NCI-H1417 (cell line): Measurements from ENCODE around the gene POM121C.
A peak's percentile ranks its signal among the peaks of the same experiment; 100 is the strongest.
"Not testable (repeated sequence)": the region's sequence is repeated elsewhere in the genome, so short reads cannot be mapped to it uniquely, and the experiment has no call there.

Source experiments
- DNase-seq, 3 experiments: peaks; one replicate each; lab custom pipeline; 2025; lab: John Stamatoyannopoulos, UW

The POM121C gene

DNA sequence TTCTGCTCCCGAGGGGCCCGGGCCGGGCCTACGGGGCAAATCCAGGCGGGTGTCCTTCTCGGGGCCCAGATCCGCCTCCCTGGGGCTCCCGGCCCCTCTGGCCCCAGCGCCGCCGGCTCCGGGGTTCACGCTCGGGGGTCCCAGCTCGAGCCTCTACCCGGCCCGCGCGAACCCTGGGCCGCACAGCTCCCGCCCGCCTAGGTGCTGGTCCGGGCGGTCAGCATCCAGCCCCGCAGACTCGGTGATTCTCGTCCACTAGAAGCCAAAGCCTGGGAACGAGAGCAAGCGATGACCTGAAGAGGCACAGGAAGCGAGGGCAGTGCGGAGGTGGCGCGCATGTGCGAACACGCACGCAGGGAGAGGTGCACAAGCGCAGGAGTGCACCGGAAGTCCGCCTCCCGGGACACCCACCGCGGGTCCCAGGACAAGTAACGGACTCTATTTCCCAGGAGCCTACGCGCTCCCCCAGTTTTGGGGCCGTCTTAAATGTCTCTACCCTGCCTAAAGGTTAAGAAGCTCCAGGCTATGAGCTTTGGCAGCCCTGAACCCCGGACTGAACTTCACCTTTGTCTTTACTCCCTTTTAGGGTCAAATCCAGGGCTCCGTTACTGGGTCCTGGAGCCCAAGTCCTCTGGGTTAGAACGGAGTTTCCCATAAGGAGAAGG, at the start of gene POM121C:
Gene POM121C, minus strand, starts transcription at position 321 of the 665 bp plus-strand sequence. CDS start 44,803 bp downstream, outside the sequence.
- DNase-seq: peak; percentile 78 to 90 (median 89)

- DNase-seq: no peak
Observed at GRCh38 chr7:75534727-75535307, 48.7 kb upstream of the POM121C start.

DNA sequence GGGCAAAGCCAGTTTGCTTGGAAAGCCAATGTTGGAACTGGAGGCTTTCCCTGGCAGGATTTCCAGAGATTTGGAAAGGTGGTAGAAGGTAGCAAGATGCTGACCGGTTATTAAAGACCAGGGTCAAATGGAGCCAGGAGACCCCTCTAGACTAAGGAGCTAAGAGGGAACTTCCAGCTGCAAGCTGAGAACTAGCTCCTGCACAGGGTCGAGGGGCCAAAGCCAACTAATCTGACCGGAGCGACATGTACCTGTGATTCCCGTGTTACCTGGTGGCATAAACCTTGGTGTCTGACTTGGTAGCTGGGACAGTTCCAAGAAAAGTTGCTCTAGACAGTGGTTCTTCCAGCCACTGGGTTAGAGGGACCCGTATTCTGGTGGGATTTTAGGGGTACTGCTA, 47.8 kb upstream of the POM121C start:
- no peak for DNase-seq

GRCh38 chr7:75532639-75533038, 46.5 kb upstream of the POM121C start:
- DNase-seq: no peak

- DNase-seq: no peak
Observed at GRCh38 chr7:75531359-75531821, 45.3 kb upstream of the POM121C start.

DNA sequence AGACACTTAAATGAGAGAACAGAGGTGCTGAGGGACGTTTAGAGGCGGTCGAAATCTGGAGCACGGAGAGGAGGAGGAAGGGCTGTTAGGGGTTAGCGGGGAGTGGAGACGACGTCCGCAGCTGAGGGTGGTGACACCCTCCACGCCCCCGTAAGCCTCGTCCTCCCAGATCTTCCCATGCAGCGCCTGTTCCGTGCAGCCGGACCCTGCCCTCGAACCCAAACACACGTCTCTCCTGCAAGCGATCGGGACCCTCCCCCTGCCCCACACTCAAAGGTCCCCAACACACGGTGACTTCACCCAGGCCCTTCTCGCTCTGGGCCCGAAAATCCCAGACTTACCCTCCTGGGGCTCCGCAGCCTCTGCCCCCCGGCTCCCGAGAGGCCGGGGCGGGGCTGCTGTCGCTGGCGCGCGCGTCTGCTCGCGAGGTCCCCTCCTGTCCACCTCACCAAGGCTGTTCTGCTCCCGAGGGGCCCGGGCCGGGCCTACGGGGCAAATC, 41.2 kb upstream of the POM121C start:
- peak in 1 of 3 experiments; percentile 60 for DNase-seq

- DNase-seq: not testable (repeated sequence)
Observed at GRCh38 chr7:75521727-75522126, 35.6 kb upstream of the POM121C start.

- DNase-seq: not testable (repeated sequence)
Observed at GRCh38 chr7:75518842-75519241, 32.7 kb upstream of the POM121C start.

GRCh38 chr7:75509033-75509432, 22.9 kb upstream of the POM121C start:
- DNase-seq: not testable (repeated sequence)

- not testable (repeated sequence) for DNase-seq
Observed at GRCh38 chr7:75492020-75492419, 5.9 kb upstream of the POM121C start, which contains the start of gene SPDYE5. Gene SPDYE5 (plus strand): TSS chr7:75492320. CDS start chr7:75494048, 1,728 bp downstream.

DNA sequence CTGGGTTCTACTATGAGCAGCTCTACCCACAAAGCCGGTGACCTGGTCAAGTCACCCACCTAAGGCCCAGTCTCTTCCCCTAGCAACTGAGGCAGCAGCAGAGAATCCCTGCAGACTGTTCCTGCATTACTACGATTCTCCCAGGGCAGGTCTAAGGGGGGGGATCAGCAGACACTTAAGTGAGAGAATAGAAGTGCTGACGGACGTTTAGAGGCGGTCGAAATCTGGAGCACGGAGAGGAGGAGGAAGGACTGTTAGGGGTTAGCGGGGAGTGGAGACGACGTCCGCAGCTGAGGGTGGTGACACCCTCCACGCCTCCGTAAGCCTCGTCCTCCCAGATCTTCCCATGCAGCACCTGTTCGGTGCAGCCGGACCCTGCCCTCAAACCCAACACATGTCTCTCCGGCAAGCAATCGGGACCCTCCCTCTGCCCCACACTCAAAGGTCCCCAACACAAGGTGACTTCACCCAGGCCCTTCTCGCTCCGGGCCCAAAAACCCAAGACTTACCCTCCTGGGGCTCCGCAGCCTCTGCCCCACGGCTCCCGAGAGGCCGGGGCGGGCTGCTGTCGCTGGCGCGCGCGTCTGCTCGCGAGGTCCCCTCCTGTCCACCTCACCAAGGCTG, 632 bp downstream of the POM121C start:
- DNase-seq: peak in 2 of 3 experiments; percentile 30 to 40

DNA sequence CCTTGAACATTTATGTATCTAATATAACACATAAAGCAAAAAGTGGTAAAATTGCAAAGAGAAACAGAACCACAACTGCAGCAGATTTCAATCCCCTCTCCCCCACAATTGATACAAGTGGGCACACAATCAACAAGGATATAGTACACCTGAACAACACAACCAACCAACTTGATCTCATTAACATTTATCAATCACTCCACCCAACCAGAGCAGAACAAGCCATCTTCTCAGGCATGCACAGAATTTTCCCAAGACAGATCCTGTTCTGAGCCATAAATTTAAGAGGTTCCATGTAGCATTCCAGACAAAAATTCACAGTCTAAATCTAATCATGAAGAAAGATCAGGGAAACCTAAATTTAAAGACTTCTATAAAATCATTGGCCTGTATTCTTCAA, 5.8 kb downstream of the POM121C start:
- not testable (repeated sequence) for DNase-seq

GRCh38 chr7:75477457-75477856, 8.6 kb downstream of the POM121C start:
- not testable (repeated sequence) for DNase-seq

DNA sequence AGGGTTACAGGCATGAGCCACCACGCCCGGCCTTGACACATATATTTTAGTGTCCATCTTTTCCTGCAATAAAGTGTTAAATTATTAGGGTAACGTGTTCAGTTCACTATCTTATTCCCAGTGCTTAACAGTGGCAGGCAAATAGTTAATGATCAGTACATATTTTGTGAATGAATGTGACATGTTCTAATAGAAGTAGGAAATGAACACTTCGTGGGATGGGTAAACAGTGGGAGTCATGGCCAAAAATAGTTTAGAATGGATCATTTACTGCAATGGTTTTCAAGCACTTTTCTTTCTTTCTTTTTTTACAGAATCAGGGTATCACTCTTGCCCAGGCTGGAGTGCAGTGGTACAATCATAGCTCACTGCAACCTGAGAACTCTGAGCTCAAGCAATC, 15.9 kb downstream of the POM121C start:
- not testable (repeated sequence) for DNase-seq

- DNase-seq: not testable (repeated sequence)
Observed at GRCh38 chr7:75460541-75460940, 25.6 kb downstream of the POM121C start.

DNA sequence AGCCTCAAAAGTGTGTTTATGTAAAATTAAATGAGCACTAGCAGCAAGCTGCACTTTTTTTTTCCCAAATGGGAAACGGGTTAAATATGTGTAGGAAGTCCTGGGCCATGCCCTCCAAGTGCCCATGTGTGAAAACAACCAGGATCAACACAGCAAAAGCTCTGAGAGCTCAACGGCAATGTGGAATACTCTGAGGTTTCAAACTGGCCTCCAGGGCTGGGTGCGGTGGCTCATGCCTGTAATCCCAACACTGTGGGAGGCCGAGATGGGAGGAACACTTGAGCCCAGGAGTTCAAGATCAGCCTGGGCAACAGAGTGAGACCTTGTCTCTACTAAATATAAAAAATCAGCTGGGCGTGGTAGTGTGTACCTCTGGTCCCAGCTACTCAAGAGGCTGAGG, 28.1 kb downstream of the POM121C start:
- not testable (repeated sequence) for DNase-seq

- DNase-seq: not testable (repeated sequence)
Observed at GRCh38 chr7:75456403-75456802, 29.7 kb downstream of the POM121C start.

DNA sequence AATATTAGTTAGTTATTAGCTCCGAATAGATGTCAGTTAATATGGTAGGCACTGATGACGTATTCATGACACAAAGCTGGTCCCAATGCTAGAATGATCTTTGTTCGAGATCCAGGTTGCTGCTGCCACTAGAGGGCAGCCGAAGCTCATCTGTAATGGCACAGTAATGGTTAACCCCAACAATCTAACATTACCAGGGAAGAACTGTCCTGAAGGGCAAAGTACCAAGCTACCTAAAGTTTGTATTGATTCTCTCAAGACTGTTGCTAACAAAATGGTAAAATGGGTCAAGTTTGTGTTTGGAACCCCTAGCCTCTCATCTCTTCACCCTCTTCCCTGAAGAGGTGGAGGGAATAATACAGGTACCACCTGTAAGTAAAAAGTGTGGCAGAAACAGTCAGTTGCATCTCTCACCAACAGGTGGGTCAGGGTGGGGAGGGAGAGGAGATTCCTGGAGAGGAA, 33.6 kb downstream of the POM121C start:
- DNase-seq: not testable (repeated sequence)

GRCh38 chr7:75449946-75450345, 36.2 kb downstream of the POM121C start:
- DNase-seq: not testable (repeated sequence)

GRCh38 chr7:75442465-75443111, 43.5 kb downstream of the POM121C start:
- DNase-seq: peak in 2 of 3 experiments; percentile 66 to 70

- not testable (repeated sequence) for DNase-seq
Observed at GRCh38 chr7:75442101-75442464, 44.0 kb downstream of the POM121C start.

GRCh38 chr7:75439000-75439399, 47.1 kb downstream of the POM121C start:
- DNase-seq: not testable (repeated sequence)
